ENCODE measurements around the gene CD93.

The CD93 gene

GRCh38 chr20:23088866-23089265, 2.7 kb upstream of the CD93 start:
- Histone ChIP-seq H2BK120ac (ENCODE audit: low read depth, low read length) (no peak overlapping the region), H3K4me1 (ENCODE audit: control insufficient read depth, insufficient read depth, low read depth, low read length) (peaks cover 2% of the 10 kb centered on the region), H3K4me3 (ENCODE audit: insufficient read depth in 1 of 2, low read depth in 1 of 2, low read length in 2 of 2) (no peak overlapping the region), H2AK5ac (ENCODE audit: low read length, severe bottlenecking) (no peak overlapping the region), H3K23ac (ENCODE audit: low read length in 2 of 2) (no peak overlapping the region), H3K9ac (ENCODE audit: low read length) (no peak overlapping the region), H3K4me2 (ENCODE audit: low read length, poor library complexity, severe bottlenecking) (no peak overlapping the region), H3K18ac (ENCODE audit: low read depth in 1 of 2, low read length in 2 of 2) (no peak overlapping the region), H3K14ac (ENCODE audit: low read length in 2 of 2) (peak overlapping the region in 1 of 2 experiments; percentile 3), H2BK12ac (ENCODE audit: low read length in 2 of 2) (no peak overlapping the region), H3K27ac (ENCODE audit: low read length, poor library complexity, severe bottlenecking) (no peak overlapping the region), H3K27me3 (ENCODE audit: control insufficient read depth in 1 of 2, insufficient read depth in 1 of 2, low read length in 2 of 2) (peaks cover 17 to 19% of the 10 kb centered on the region in 2 experiments), H4K91ac (ENCODE audit: low read length) (no peak overlapping the region), H2BK5ac (ENCODE audit: low read depth, low read length, poor library complexity, severe bottlenecking) (no peak overlapping the region), H2AFZ (ENCODE audit: low read depth, low read length) (no peak overlapping the region), H4K8ac (ENCODE audit: low read length) (no peak overlapping the region), H3K79me1 (replicated peaks; ENCODE audit: low read length, poor library complexity, severe bottlenecking) (no peaks in the 10 kb centered on the region), H3K4ac (ENCODE audit: low read depth in 1 of 2, low read length in 2 of 2) (no peak overlapping the region), H3K9me3 (ENCODE audit: control insufficient read depth, low read length) (no peaks in the 10 kb centered on the region), H3K36me3 (ENCODE audit: control insufficient read depth in 1 of 2, insufficient read depth in 2 of 2, low read depth in 1 of 2, low read length in 2 of 2) (no peaks in the 10 kb centered on the region), H2BK15ac (ENCODE audit: low read depth, poor library complexity, severe bottlenecking) (no peak overlapping the region)
- WGBS, result 93% methylated on average over 8 of the region's 8 CpGs
- no peak for DNase-seq

- Histone ChIP-seq H3K27me3 (ENCODE audit: control insufficient read depth in 1 of 2, insufficient read depth in 1 of 2, low read length in 2 of 2) (peaks cover 7 to 10% of the 10 kb centered on the region in 2 experiments), H4K91ac (ENCODE audit: low read length) (no peak overlapping the region), H2BK5ac (ENCODE audit: low read depth, low read length, poor library complexity, severe bottlenecking) (no peak overlapping the region), H3K14ac (ENCODE audit: low read length in 2 of 2) (no peak overlapping the region), H3K4me3 (ENCODE audit: insufficient read depth in 1 of 2, low read depth in 1 of 2, low read length in 2 of 2) (no peak overlapping the region), H3K4me1 (ENCODE audit: control insufficient read depth, insufficient read depth, low read depth, low read length) (peaks cover 2% of the 10 kb centered on the region), H3K36me3 (ENCODE audit: control insufficient read depth in 1 of 2, insufficient read depth in 2 of 2, low read depth in 1 of 2, low read length in 2 of 2) (no peaks in the 10 kb centered on the region), H2AK5ac (ENCODE audit: low read length, severe bottlenecking) (no peak overlapping the region), H3K27ac (ENCODE audit: low read length, poor library complexity, severe bottlenecking) (no peak overlapping the region), H3K23ac (ENCODE audit: low read length in 2 of 2) (no peak overlapping the region), H3K9ac (ENCODE audit: low read length) (no peak overlapping the region), H2BK120ac (ENCODE audit: low read depth, low read length) (no peak overlapping the region), H2AFZ (ENCODE audit: low read depth, low read length) (no peak overlapping the region), H3K9me3 (ENCODE audit: control insufficient read depth, low read length) (no peaks in the 10 kb centered on the region), H3K79me1 (replicated peaks; ENCODE audit: low read length, poor library complexity, severe bottlenecking) (no peaks in the 10 kb centered on the region), H2BK12ac (ENCODE audit: low read length in 2 of 2) (no peak overlapping the region), H2BK15ac (ENCODE audit: low read depth, poor library complexity, severe bottlenecking) (peak overlapping the region; percentile 9), H3K4ac (ENCODE audit: low read depth in 1 of 2, low read length in 2 of 2) (no peak overlapping the region), H3K18ac (ENCODE audit: low read depth in 1 of 2, low read length in 2 of 2) (no peak overlapping the region), H4K8ac (ENCODE audit: low read length) (no peak overlapping the region), H3K4me2 (ENCODE audit: low read length, poor library complexity, severe bottlenecking) (no peak overlapping the region)
- WGBS, result 94% methylated on average over 9 of the region's 9 CpGs
- DNase-seq, result no peak
These were observed 1.6 kb upstream of the CD93 start for GRCh38 chr20:23087587-23088251.

- Histone ChIP-seq H3K9ac (ENCODE audit: low read length) (no peak overlapping the region), H3K4me3 (ENCODE audit: insufficient read depth in 1 of 2, low read depth in 1 of 2, low read length in 2 of 2) (no peak overlapping the region), H4K8ac (ENCODE audit: low read length) (no peak overlapping the region), H2BK15ac (ENCODE audit: low read depth, poor library complexity, severe bottlenecking) (no peak overlapping the region), H3K4me1 (ENCODE audit: control insufficient read depth, insufficient read depth, low read depth, low read length) (peaks cover 2% of the 10 kb centered on the region), H3K79me1 (replicated peaks; ENCODE audit: low read length, poor library complexity, severe bottlenecking) (no peaks in the 10 kb centered on the region), H3K4me2 (ENCODE audit: low read length, poor library complexity, severe bottlenecking) (no peak overlapping the region), H3K27ac (ENCODE audit: low read length, poor library complexity, severe bottlenecking) (no peak overlapping the region), H2AK5ac (ENCODE audit: low read length, severe bottlenecking) (no peak overlapping the region), H3K9me3 (ENCODE audit: control insufficient read depth, low read length) (no peaks in the 10 kb centered on the region), H2BK120ac (ENCODE audit: low read depth, low read length) (no peak overlapping the region), H3K36me3 (ENCODE audit: control insufficient read depth in 1 of 2, insufficient read depth in 2 of 2, low read depth in 1 of 2, low read length in 2 of 2) (no peaks in the 10 kb centered on the region), H4K91ac (ENCODE audit: low read length) (no peak overlapping the region), H3K18ac (ENCODE audit: low read depth in 1 of 2, low read length in 2 of 2) (no peak overlapping the region), H3K4ac (ENCODE audit: low read depth in 1 of 2, low read length in 2 of 2) (no peak overlapping the region), H2AFZ (ENCODE audit: low read depth, low read length) (no peak overlapping the region), H3K23ac (ENCODE audit: low read length in 2 of 2) (no peak overlapping the region), H2BK12ac (ENCODE audit: low read length in 2 of 2) (no peak overlapping the region), H3K27me3 (ENCODE audit: control insufficient read depth in 1 of 2, insufficient read depth in 1 of 2, low read length in 2 of 2) (peaks cover 7 to 10% of the 10 kb centered on the region in 2 experiments), H2BK5ac (ENCODE audit: low read depth, low read length, poor library complexity, severe bottlenecking) (no peak overlapping the region), H3K14ac (ENCODE audit: low read length in 2 of 2) (no peak overlapping the region)
- WGBS, result 90% methylated on average over 14 of the region's 14 CpGs
- no peak for DNase-seq
These were observed 847 bp upstream of the CD93 start for GRCh38 chr20:23086931-23087411.

GRCh38 chr20:23085436-23086055, 578 bp downstream of the CD93 start:
- Histone ChIP-seq H3K14ac (ENCODE audit: low read length in 2 of 2) (no peak overlapping the region), H4K8ac (ENCODE audit: low read length) (no peak overlapping the region), H3K4me3 (ENCODE audit: insufficient read depth in 1 of 2, low read depth in 1 of 2, low read length in 2 of 2) (no peak overlapping the region), H3K4ac (ENCODE audit: low read depth in 1 of 2, low read length in 2 of 2) (no peak overlapping the region), H2AK5ac (ENCODE audit: low read length, severe bottlenecking) (no peak overlapping the region), H4K91ac (ENCODE audit: low read length) (no peak overlapping the region), H3K4me2 (ENCODE audit: low read length, poor library complexity, severe bottlenecking) (no peak overlapping the region), H3K27me3 (ENCODE audit: control insufficient read depth in 1 of 2, insufficient read depth in 1 of 2, low read length in 2 of 2) (peaks cover 3 to 11% of the 10 kb centered on the region in 2 experiments), H3K79me1 (replicated peaks; ENCODE audit: low read length, poor library complexity, severe bottlenecking) (no peaks in the 10 kb centered on the region), H3K4me1 (ENCODE audit: control insufficient read depth, insufficient read depth, low read depth, low read length) (peaks cover 2% of the 10 kb centered on the region), H2BK120ac (ENCODE audit: low read depth, low read length) (no peak overlapping the region), H2BK15ac (ENCODE audit: low read depth, poor library complexity, severe bottlenecking) (no peak overlapping the region), H3K9ac (ENCODE audit: low read length) (no peak overlapping the region), H2BK5ac (ENCODE audit: low read depth, low read length, poor library complexity, severe bottlenecking) (no peak overlapping the region), H2BK12ac (ENCODE audit: low read length in 2 of 2) (no peak overlapping the region), H3K9me3 (ENCODE audit: control insufficient read depth, low read length) (no peaks in the 10 kb centered on the region), H3K27ac (ENCODE audit: low read length, poor library complexity, severe bottlenecking) (no peak overlapping the region), H3K23ac (ENCODE audit: low read length in 2 of 2) (no peak overlapping the region), H2AFZ (ENCODE audit: low read depth, low read length) (no peak overlapping the region), H3K36me3 (ENCODE audit: control insufficient read depth in 1 of 2, insufficient read depth in 2 of 2, low read depth in 1 of 2, low read length in 2 of 2) (no peaks in the 10 kb centered on the region), H3K18ac (ENCODE audit: low read depth in 1 of 2, low read length in 2 of 2) (no peak overlapping the region)
- 91% methylated on average over 23 of the region's 23 CpGs for WGBS
- no peak for DNase-seq

Measured in mesenchymal stem cell (in vitro differentiated cells and primary cell).